ENCODE data around the gene FAM219B.

The FAM219B gene

GRCh38 chr15:74870436-74871215 is 36.0 kb downstream of the FAM219B start:
- no peak for DNase-seq

DNA sequence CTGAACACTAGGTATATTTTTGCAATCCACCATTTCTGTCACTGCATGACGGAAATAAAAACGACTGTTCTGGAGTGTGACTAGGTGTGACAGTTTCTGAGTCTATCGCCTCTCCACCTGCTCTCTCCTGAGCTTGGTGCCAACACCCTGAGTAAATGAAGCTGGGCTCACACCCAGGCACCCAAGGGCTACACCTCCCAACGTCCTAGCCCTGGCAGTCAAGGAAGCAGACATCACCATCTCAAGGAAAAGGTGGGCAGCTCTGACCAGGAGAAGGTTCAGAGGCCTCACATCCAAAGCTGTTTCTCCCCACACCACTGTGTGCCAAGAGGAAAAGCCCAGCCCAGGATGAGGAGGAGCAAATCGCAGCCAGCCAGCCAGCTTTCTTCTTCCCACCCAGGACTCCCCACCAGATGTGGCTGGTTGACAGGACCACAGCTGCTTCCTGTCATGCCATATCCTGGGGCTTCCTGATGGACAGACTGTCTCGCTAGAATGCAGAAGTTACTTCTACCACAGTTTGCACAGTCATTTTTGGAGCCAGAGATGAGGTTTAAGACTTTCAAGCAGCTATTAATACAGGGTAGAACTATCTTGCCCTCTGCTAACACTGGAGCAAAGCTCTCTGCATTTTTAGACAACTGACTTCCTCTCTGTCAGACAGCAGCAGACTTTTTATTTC is 36.8 kb downstream of the FAM219B start:
- DNase-seq: no peak

GRCh38 chr15:74869372-74869725 is 37.3 kb downstream of the FAM219B start:
- no peak for DNase-seq

DNA sequence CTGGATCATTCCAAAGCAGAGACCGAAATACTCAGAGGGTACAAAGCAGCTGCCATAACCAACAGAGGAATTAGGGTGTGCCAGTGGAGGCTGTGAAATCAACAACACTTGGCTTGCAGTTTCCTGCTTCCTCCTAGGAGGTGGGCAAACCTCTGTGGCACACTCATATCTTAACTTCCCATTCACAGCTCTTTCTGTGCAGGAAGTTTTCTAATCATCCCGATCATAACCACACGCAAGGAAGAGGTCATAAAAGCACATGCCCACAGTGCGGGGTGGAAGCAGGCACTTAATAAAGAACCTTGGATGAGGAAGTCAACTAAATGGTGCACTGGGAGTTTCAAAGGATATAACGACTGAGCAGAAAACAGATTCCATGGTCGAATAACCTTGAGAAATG is 38.6 kb downstream of the FAM219B start:
- no peak for DNase-seq

- DNase-seq: no peak
Measured at GRCh38 chr15:74867466-74868038, 39.1 kb downstream of the FAM219B start.

- no peak for DNase-seq
Measured at GRCh38 chr15:74866090-74866489, 40.6 kb downstream of the FAM219B start.

DNA sequence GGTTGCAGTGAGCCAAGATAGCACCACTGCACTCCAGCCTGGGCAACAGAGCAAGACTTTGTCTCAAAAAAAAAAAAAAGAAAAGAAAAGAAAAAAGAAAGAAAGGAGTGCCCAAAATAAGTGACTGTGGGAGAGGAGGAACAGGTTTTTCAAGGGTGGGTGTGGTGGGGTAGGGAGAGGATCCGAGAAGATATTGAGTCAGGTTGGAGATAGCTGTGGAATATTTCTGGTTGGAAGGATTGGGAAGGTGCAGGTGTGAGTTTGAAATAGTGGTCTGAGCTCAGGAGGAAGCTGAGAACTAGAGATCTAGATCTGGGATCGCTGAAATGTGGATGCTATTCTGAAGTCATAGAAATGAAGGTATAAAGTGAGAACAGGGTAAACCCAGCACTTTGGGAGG is 41.3 kb downstream of the FAM219B start:
- no peak for DNase-seq

- no peak for DNase-seq
Measured at GRCh38 chr15:74864296-74864695, 42.4 kb downstream of the FAM219B start.

DNA sequence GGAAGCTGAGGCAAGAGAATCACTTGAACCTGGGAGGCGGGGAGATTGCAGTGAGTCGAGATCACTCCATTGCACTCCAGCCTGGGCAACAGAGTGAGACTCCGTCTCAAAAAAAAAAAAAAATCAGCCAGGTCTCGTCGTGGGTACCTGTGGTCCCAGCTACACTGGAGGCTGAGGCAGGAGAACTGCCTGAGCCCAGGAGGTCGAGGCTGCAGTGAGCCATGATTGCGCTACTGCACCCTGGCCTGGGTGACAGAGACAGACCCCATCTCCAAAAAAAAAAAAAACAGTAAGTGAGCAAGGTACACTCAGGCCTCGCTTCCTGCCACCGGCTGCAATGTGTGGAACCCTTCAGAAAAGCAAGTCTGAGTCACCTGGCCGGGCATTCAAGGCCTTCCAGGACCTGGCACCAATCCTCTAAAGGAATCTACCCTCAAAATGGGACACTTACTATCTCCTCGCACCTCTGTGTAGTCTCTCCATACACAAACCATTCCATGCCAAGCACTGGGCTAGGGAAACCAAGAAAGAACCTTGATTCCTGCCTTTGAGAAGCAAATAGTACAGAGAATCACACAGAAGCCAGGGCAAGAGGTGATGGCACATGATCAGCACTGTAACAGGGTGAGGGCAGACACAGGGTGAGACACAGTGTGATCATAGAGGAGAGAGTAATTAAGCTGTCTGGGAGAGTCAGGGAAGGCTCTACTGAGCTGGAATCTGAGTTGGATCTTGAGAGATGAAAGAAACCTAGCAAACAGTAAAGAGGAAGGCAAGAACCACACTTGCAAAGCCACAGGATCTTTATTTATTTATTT is 43.2 kb downstream of the FAM219B start:
- DNase-seq: no peak

DNA sequence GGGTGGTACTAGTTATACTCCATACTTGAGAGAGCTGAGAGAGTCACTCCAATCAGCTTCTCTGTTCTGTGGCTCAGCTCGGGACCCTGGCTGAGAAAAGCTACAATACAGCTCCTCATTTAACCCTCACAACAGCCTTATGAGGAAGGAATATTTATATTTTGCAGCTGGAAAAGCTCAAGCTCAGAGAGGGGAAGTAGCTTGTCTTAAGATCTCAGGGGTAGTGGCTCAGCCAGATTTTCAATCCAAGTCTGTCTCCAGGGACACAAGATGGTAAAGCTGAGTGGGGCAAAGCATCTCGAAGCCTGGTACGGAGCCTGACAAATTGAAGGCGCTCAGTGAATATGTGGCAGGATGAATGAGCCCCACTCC is 48.3 kb downstream of the FAM219B start:
- no peak for DNase-seq

DNA sequence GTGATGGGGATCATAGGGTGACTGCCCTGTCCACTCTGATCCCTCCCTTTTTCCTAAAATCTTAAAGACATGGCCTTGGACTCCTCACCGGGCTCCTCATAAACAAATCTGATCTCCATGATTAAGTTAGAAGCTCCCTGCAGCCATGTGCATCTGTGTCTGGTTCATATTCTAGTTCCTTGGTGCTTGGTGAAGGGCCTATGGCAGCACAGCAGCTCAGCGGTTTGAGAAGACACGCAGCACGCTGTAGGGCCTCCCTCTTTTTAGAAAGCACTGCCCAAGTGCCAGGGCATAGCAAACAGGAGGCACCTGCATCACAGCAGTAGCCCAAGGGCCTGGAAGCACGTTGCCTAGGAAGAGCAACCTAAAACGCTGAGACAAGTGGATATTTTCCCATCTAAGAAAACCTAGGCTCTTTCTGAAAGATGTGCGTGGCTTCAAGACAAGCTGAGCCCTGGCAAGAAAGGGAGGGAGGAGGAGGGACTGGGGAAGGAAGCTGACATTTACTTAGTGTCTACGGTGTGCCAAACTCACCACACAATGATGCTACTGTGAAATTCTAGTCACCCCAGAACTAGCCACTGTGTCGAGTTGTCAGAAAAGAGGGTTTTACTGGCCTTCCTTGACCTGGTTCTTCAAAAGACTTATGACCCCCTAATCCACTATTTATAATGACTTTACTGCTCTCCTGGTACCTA is 48.8 kb downstream of the FAM219B start:
- DNase-seq: no peak

- DNase-seq: no peak
Measured at GRCh38 chr15:74857082-74857655, 49.5 kb downstream of the FAM219B start.

DNA sequence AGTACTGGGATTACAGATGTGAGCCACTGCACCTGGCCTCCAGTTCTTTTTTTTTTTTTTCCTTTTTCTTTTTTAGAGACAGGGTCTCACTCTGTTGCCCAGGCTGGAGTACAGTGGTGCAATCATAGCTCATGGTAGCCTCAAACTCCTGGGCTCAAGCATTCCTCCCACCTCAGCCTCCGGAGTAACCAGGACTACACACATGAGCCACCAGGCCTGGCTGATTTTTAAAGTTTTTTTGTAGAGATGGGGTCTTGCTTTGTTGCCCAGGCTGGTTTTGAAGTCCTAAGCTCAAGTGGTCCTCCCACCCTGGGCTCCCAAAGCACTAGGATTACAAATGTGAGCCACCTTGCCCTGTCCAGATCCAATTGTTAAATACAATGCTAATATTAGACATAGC is 50.1 kb downstream of the FAM219B start:
- no peak for DNase-seq

DNA sequence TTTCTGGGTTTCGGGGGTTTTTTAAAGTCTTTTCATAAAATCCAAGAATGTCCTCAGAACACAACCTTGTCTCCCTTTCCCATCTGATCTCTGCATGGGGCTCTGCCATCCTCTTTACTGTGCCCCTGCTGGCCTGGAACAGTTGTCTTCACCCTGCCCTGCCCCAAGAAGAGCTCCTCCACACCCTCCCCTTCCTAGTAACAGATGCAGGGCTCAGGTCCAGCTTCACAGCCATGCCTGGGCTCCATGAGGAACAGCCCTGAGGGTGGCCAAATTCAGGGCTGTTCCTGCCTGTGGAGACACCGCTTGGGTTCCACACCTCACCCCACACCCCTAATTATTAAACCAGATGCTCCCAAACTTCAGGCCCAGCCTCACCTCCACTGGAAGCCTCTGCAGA is 50.8 kb downstream of the FAM219B start:
- DNase-seq: no peak

DNA sequence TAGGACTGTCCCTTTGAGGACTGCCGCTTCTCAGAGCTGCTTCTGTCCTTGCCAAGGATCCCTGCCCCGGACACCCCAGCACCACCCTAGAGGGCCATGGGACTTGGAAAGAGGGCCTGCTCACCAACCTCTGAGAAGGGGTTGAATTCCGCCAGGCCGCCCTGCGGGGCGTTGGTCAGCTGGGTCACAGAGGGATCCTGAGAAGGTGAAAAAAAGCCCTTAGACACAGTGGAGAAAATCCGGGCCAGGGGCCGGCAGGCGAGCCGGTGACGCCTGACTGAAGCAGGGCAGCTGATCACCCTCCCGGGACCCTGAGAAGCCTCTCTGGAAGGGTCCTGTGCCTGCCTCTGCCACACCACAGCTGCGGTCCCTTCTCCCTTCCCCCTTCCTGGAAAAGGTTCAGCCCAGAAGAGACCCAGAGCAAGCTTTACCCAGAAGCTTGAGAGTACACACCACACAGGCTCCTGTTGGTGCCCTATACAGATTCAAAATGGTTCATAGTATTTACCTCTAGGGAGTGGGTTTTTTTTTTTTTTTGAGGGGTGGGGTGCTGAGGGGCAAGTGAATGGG is 52.1 kb downstream of the FAM219B start:
- DNase-seq: no peak

- no peak for DNase-seq
Measured at GRCh38 chr15:74851960-74852359, 54.7 kb downstream of the FAM219B start.

- DNase-seq: no peak
Measured at GRCh38 chr15:74850393-74850792, 56.3 kb downstream of the FAM219B start.
